Transverse colon (tissue), 4 donors: ENCODE measurements around the gene CFAP58. TPM values are rescaled to one million over a fixed set of nuclear protein-coding genes. Genes with fewer than 3 reads are reported as not detected.

Source experiments
- DNase-seq: peaks from one replicate; pipeline ENCODE4 v3.0.0-alpha.2; 2019
- H3K27ac ChIP-seq, 4 donors: fragments of 200-600 bp; sonication (generic); 2 replicates each; pipeline ENCODE4 v1.5.1; 2016 to 2018; ENCODE audit warnings: inconsistent platforms in 4 of 4
- H3K27me3 ChIP-seq: fragments of 200-600 bp; sonication (generic); 2 replicates; pipeline ENCODE4 v1.5.1; 2017; ENCODE audit warnings: inconsistent platforms
- H3K36me3 ChIP-seq, 4 donors: fragments of 200-600 bp; sonication (generic); 2 replicates each; pipeline ENCODE4 v1.5.1; 2017 to 2019; ENCODE audit warnings: inconsistent platforms in 4 of 4
- H3K4me1 ChIP-seq, 4 donors: fragments of 200-600 bp; sonication (generic); 2 replicates each; pipeline ENCODE4 v1.5.1; 2017 to 2020; ENCODE audit warnings: inconsistent platforms in 4 of 4
- H3K4me3 ChIP-seq, 4 donors: fragments of 200-600 bp; sonication (generic); 1 replicate in 1 of 4; 2 replicates in 3 of 4; pipeline versions ENCODE4 v1.5.1 to v1.6.1; 2017 to 2019; ENCODE audit warnings: inconsistent platforms in 4 of 4
- H3K9me3 ChIP-seq, 2 donors: fragments of 200-600 bp; sonication (generic); 2 replicates each; pipeline ENCODE4 v1.5.1; 2017 to 2019; ENCODE audit warnings: inconsistent platforms in 2 of 2
- EP300 ChIP-seq: sonication (generic); formaldehyde crosslinking; IDR thresholded peaks from one replicate; pipeline ENCODE4 v1.6.1; 2017; ENCODE audit warnings: antibody characterized with exemption, low read depth
- POLR2A ChIP-seq: fragments of 450-650 bp; IDR thresholded peaks from one replicate; pipeline ENCODE4 v1.6.1; 2016; ENCODE audit warnings: antibody characterized with exemption, mild to moderate bottlenecking, moderate library complexity
- POLR2AphosphoS5 ChIP-seq, 3 donors: sonication (generic); formaldehyde crosslinking; IDR thresholded peaks; one replicate each; pipeline ENCODE4 v1.6.1; 2016; ENCODE audit warnings: antibody characterized with exemption in 3 of 3
- WGBS, 2 donors: methylation state at CpG; one replicate each; pipeline ENCODE4 v1.1.5; 2018; ENCODE audit warnings: low coverage in 1 of 2; 5-methylcytosine and 5-hydroxymethylcytosine counted together
- in situ Hi-C, 4 donors: fragments of 200-750 bp; cut with MboI; loops; one replicate each; pipeline versions ENCODE4 v1.15.0 to v1.15.1; 2017; ENCODE audit warnings: low sequenced_read_pairs in 3 of 4, low pct_ligation_motif_present in 1 of 4, low pct_unique_long_range_greater_than_20kb in 1 of 4
- intact Hi-C: fragments of 100-400 bp; cut with DNase I; formaldehyde crosslinking; loops from one replicate; pipeline ENCODE4 v1.15.1; 2023; ENCODE audit warnings: low total_unique reads
- total RNA-seq, 4 donors: library from RNA; depleted of rRNA; stranded (reverse); fragments of >200 nt; gene quantifications; one replicate each; pipeline ENCODE4 v1.1.0, GENCODE V29; 2016
- TF ChIP-seq, protein P1 (sequence below), 5 experiments: fragments of 200-600 bp in 3 of 5; fragments of 450-650 bp in 2 of 5; sonication (generic) in 3 of 5; IDR thresholded peaks; 1 replicate in 2 of 5; 2 replicates in 3 of 5; pipeline ENCODE4 v1.5.1; 2016 to 2017; ENCODE audit warnings: antibody characterized with exemption in 5 of 5, inconsistent platforms in 3 of 5, mild to moderate bottlenecking in 2 of 5, moderate library complexity in 1 of 5

The CFAP58 gene
- total RNA-seq, 4 donors from 2014 or later = 0.16 to 0.27 TPM; not detected in 2

DNA sequence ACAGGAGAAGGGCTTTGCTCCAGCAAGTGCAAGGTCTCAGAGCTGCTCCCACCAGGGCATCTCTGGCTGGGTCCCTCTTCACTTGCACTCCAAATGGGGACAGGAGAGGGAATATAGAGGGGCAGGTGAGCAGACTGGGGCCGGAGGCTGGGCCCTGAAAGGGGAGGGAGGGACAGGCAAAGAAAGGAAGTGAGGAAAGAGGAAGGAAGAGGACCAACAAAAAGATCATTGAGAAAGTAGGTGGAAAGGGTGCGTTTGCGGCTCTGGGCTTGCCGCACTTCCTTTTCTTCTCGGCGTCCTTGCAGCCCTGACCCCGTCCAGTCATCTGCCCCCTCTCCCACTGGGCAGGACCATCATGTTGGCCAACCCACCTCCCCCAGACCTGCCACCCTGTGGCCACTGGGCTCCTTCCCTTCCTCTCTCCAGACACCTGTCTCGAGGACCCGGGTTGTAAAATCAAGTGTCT, 29.4 kb upstream of the CFAP58 start:
- intact Hi-C loops = no loop called here
- H3K4me1 ChIP-seq = peaks cover 36 to 94% (median 61%) of the 10 kb centered on the region in 4 donors
- no peak overlapping the region for H3K4me3 ChIP-seq
- 57 to 65% methylated on average over 2 to 9 of the region's 9 CpGs for WGBS, 2 donors
- H3K27ac ChIP-seq = peak overlapping the region; percentile 45 to 90 (median 58)
- in situ Hi-C loops = no loop called here
- H3K27me3 ChIP-seq = no peaks in the 10 kb centered on the region
- no peaks in the 10 kb centered on the region for H3K9me3 ChIP-seq
- H3K36me3 ChIP-seq = no peaks in the 10 kb centered on the region
- DNase-seq = no peak
- no peak for TF ChIP-seq POLR2AphosphoS5 (IDR thresholded peaks at IDR 0.05)
- TF ChIP-seq POLR2A = no peak
- no peak for TF ChIP-seq EP300
- TF ChIP-seq, protein P1, sequence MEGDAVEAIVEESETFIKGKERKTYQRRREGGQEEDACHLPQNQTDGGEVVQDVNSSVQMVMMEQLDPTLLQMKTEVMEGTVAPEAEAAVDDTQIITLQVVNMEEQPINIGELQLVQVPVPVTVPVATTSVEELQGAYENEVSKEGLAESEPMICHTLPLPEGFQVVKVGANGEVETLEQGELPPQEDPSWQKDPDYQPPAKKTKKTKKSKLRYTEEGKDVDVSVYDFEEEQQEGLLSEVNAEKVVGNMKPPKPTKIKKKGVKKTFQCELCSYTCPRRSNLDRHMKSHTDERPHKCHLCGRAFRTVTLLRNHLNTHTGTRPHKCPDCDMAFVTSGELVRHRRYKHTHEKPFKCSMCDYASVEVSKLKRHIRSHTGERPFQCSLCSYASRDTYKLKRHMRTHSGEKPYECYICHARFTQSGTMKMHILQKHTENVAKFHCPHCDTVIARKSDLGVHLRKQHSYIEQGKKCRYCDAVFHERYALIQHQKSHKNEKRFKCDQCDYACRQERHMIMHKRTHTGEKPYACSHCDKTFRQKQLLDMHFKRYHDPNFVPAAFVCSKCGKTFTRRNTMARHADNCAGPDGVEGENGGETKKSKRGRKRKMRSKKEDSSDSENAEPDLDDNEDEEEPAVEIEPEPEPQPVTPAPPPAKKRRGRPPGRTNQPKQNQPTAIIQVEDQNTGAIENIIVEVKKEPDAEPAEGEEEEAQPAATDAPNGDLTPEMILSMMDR (IDR thresholded peaks at IDR 0.05) = no peak

DNA sequence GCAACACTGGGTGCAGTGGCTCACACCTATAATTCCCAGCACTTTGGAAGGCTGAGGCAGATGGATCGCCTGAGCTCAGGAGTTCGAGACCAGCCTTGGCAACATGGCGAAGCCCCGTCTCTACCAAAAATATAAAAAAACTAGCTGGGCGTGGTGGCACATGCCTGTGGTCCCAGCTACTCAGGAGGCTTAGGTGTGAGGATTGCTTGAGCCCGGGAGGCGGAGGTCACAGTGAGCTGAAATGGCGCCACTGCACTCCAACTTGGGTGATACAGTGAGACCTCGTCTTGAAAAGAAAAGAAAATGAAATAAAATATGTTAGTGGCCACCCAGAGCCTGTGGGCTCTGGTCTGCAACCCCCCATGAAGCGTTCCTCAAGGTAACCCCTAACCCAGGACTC, 28.7 kb upstream of the CFAP58 start:
- H3K36me3 ChIP-seq = no peaks in the 10 kb centered on the region
- DNase-seq = no peak
- H3K27ac ChIP-seq = peak overlapping the region; percentile 45 to 90 (median 58)
- H3K4me1 ChIP-seq = peaks cover 37 to 94% (median 62%) of the 10 kb centered on the region in 4 donors
- in situ Hi-C loops (no loop called here), intact Hi-C loops (no loop called here)
- WGBS, 2 donors = 93 to 97% methylated on average over 6 to 10 of the region's 10 CpGs
- H3K9me3 ChIP-seq = no peaks in the 10 kb centered on the region
- TF ChIP-seq POLR2A (no peak), POLR2AphosphoS5 (IDR thresholded peaks at IDR 0.05) (no peak), EP300 (no peak)
- TF ChIP-seq, protein P1 (IDR thresholded peaks at IDR 0.05) = no peak
- H3K4me3 ChIP-seq = no peak overlapping the region
- no peaks in the 10 kb centered on the region for H3K27me3 ChIP-seq

GRCh38 chr10:104325436-104326435, 27.9 kb upstream of the CFAP58 start:
- in situ Hi-C loops = no loop called here
- DNase-seq = no peak
- H3K4me1 ChIP-seq = peaks cover 44 to 99% (median 70%) of the 10 kb centered on the region in 4 donors
- H3K9me3 ChIP-seq = no peaks in the 10 kb centered on the region
- intact Hi-C loops = no loop called here
- H3K27ac ChIP-seq = peak overlapping the region; percentile 45 to 90 (median 58)
- TF ChIP-seq, protein P1 (IDR thresholded peaks at IDR 0.05) = no peak
- TF ChIP-seq POLR2AphosphoS5 (IDR thresholded peaks at IDR 0.05) (no peak), POLR2A (no peak)
- no peak overlapping the region for H3K4me3 ChIP-seq
- no peaks in the 10 kb centered on the region for H3K36me3 ChIP-seq
- WGBS, 2 donors = 83% methylated on average over 28 of the region's 28 CpGs; no CpG with 5 or more reads in 1 of the 2 donors
- H3K27me3 ChIP-seq = no peaks in the 10 kb centered on the region

- 96 to 100% methylated on average over 1 to 9 of the region's 9 CpGs for WGBS, 2 donors
- H3K27ac ChIP-seq = peak overlapping the region; percentile 53 to 90 (median 82)
- in situ Hi-C loops = no loop called here
Measured at GRCh38 chr10:104326991-104327610, 26.5 kb upstream of the CFAP58 start.

More at GRCh38 chr10:104326991-104327610, 26.5 kb upstream of the CFAP58 start:
- Histone ChIP-seq H3K9me3 (no peaks in the 10 kb centered on the region), H3K4me1 (peaks cover 58 to 99% (median 72%) of the 10 kb centered on the region in 4 donors), H3K36me3 (no peaks in the 10 kb centered on the region), H3K27me3 (no peaks in the 10 kb centered on the region), H3K4me3 (no peak overlapping the region)
- no peak for DNase-seq
- intact Hi-C loops = no loop called here
- no peak for TF ChIP-seq EP300
